Panc1 (cell line): ENCODE measurements around the gene NBEAL2. TPM values are rescaled to one million over a fixed set of nuclear protein-coding genes. Genes with fewer than 3 reads are reported as not detected.

Experiments
- ATAC-seq: fragments of 200-7000 bp; cut with Tn5 transposase; 2 replicates; pipeline ENCODE4 v1.9.1; 2020; ENCODE audit warnings: mild to moderate bottlenecking, moderate library complexity
- BruUV-seq: library from RNA; stranded (reverse); fragments of 400-500 nt; replicated peaks from 2 replicates; lab custom pipeline; 2021; lab: Mats Ljungman, UMichigan
- CTCF ChIA-PET: fragments of 300-600 bp; sonication (Branson Sonifier 250); formaldehyde crosslinking; loops from one replicate; lab custom pipeline; 2022; ENCODE audit warnings: antibody characterized with exemption; lab: Charles Lee
- POLR2A ChIA-PET: fragments of 300-600 bp; sonication (Branson Sonifier 250); formaldehyde crosslinking; loops from one replicate; lab custom pipeline; 2022; ENCODE audit warnings: antibody characterized with exemption; lab: Charles Lee
- DNase-seq: peaks from one replicate; pipeline ENCODE4 v3.0.0-alpha.2; 2010; ENCODE audit warnings: low read depth, low spot score
- H3K27ac ChIP-seq: 2 replicates; pipeline ENCODE4 v1.5.1; 2011; ENCODE audit warnings: mild to moderate bottlenecking, low read length, inconsistent platforms
- H3K27me3 ChIP-seq: fragments of 200-500 bp; sonication (Bioruptor generic); 2 replicates; pipeline ENCODE4 v1.6.0; 2014; ENCODE audit warnings: low read length, inconsistent platforms; ENCODE audit not compliant: control insufficient read depth, insufficient read depth
- H3K36me3 ChIP-seq: fragments of 200-500 bp; sonication (Bioruptor generic); 2 replicates; pipeline ENCODE4 v1.5.1; 2014; ENCODE audit warnings: inconsistent platforms, mild to moderate bottlenecking, low read length, moderate library complexity; ENCODE audit not compliant: control insufficient read depth, insufficient read depth
- H3K4me1 ChIP-seq: 2 replicates; pipeline ENCODE4 v1.5.1; 2011; ENCODE audit warnings: inconsistent platforms, mild to moderate bottlenecking, low read length, moderate library complexity; ENCODE audit not compliant: control insufficient read depth, insufficient read depth
- H3K4me3 ChIP-seq, 2 experiments: 2 replicates each; pipeline ENCODE4 v1.5.1; 2011 to 2012; ENCODE audit warnings: low read depth in 2 of 2, low read length in 2 of 2, mild to moderate bottlenecking in 2 of 2, inconsistent platforms in 1 of 2, moderate library complexity in 1 of 2
- H3K9me3 ChIP-seq: fragments of 200-500 bp; sonication (Bioruptor generic); 2 replicates; pipeline ENCODE4 v1.5.1; 2014; ENCODE audit warnings: low read depth, mild to moderate bottlenecking, inconsistent platforms, low read length, moderate library complexity; ENCODE audit not compliant: control insufficient read depth, insufficient read depth
- POLR2AphosphoS5 ChIP-seq: IDR thresholded peaks from 2 replicates; pipeline ENCODE4 v1.6.1; 2012; ENCODE audit warnings: mild to moderate bottlenecking, low read depth, low read length, moderate library complexity
- REST ChIP-seq, 2 experiments: IDR thresholded peaks; 2 replicates each; pipeline ENCODE4 v1.6.1; 2011 to 2012; ENCODE audit warnings: low read depth in 2 of 2, control low read depth in 1 of 2, low read length in 1 of 2, mild to moderate bottlenecking in 1 of 2, moderate library complexity in 1 of 2; ENCODE audit not compliant: insufficient read depth in 1 of 2
- SIN3A ChIP-seq: IDR thresholded peaks from 2 replicates; pipeline ENCODE4 v1.6.1; 2012; ENCODE audit warnings: low read depth, mild to moderate bottlenecking, low read length, moderate library complexity, borderline replicate concordance; ENCODE audit not compliant: insufficient read depth
- TCF7L2 ChIP-seq: IDR thresholded peaks from 2 replicates; pipeline ENCODE4 v1.6.1; 2011; ENCODE audit warnings: mild to moderate bottlenecking, low read depth, low read length, inconsistent platforms
- in situ Hi-C: cut with HindIII; loops from 2 replicates; pipeline ENCODE4 v1.10.0; 2016; ENCODE audit warnings: low sequenced_read_pairs, low pct_unique_long_range_greater_than_20kb
- intact Hi-C: fragments of 100-400 bp; cut with micrococcal nuclease; formaldehyde crosslinking; loops from one replicate; pipeline ENCODE4 v1.10.0; 2022; ENCODE audit not compliant: unreplicated experiment
- total RNA-seq: library from RNA; stranded (reverse); gene quantifications from one replicate; pipeline ENCODE4 v1.2.1, GENCODE V29; 2021; ENCODE audit not compliant: unreplicated experiment
- TF ChIP-seq, protein P1 (sequence below): fragments of 450-650 bp; IDR thresholded peaks from 2 replicates; pipeline ENCODE4 v1.5.1; 2017; ENCODE audit warnings: mild to moderate bottlenecking

NBEAL2 gene
- total RNA-seq, 1 experiment from 2014 or later, result 38.8 TPM

DNA sequence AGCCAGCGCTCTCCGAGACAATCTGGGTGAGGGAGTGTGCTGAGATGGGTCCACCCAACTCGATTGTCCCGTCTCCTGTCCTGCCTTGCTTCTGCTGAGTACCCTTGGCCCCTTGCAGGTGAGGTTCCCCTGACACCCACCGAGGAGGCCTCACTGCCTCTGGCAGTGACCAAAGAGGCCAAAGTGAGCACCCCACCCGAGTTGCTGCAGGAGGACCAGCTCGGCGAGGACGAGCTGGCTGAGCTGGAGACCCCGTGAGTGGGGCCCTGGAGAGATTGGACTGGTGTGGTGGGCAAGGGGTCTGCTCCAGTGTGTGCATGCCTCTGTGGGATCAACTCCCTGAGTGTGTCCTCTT is 23.6 kb downstream of the NBEAL2 start:
- no peak for DNase-seq
- ChIA-PET CTCF (no interaction called here), POLR2A (no interaction called here)
- ATAC-seq, result no peak
- BruUV-seq, result no TSS peak
- no peaks in the 10 kb centered on the region for H3K9me3 ChIP-seq
- TF ChIP-seq POLR2AphosphoS5 (no peak), SIN3A (no peak)
- no peak overlapping the region for H3K4me3 ChIP-seq
- H3K36me3 ChIP-seq, result 0 out of 2 replicates have a peak, but pooled peaks cover 2% of the 10 kb centered on the region
- no peaks in the 10 kb centered on the region for H3K27me3 ChIP-seq
- H3K27ac ChIP-seq, result no peak overlapping the region
- intact Hi-C loops, result no loop called here
- in situ Hi-C loops, result no loop called here
- no peaks in the 10 kb centered on the region for H3K4me1 ChIP-seq

DNA sequence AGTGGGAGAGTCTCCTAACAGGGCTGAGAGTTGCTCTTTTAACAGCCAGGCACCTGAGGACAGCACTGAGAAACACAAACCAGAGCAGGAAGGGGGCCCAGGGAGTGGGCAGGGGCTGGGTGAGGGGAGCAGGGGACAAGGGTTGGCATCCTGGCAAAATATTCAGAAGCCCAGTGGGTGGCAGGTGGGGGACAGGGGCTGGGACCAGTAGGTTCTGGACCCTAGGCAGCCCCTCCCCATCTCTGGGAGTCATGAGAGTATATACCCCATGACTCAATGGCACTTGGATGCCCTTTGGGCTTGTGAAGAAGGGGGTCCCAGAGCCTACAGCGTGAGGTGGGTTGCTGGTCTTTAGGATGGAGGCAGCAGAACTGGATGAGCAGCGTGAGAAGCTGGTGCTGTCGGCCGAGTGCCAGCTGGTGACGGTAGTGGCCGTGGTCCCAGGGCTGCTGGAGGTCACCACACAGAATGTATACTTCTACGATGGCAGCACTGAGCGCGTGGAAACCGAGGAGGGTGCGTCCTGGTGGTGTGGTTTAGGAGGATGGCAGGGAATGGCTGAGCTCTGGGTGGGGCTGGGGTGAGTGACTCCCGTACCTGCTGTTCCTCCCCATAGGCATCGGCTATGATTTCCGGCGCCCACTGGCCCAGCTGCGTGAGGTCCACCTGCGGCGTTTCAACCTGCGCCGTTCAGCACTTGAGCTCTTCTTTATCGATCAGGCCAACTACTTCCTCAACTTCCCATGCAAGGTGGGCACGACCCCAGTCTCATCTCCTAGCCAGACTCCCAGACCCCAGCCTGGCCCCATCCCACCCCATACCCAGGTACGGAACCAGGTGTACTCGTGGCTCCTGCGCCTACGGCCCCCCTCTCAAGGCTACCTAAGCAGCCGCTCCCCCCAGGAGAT is 24.2 kb downstream of the NBEAL2 start:
- Histone ChIP-seq H3K27me3 (no peaks in the 10 kb centered on the region), H3K9me3 (no peaks in the 10 kb centered on the region), H3K27ac (no peak overlapping the region), H3K4me1 (no peaks in the 10 kb centered on the region), H3K36me3 (0 out of 2 replicates have a peak, but pooled peaks cover 2% of the 10 kb centered on the region), H3K4me3 (no peak overlapping the region)
- DNase-seq (no peak), ATAC-seq (no peak)
- POLR2A ChIA-PET, result no interaction called here
- intact Hi-C loops, result no loop called here
- CTCF ChIA-PET, result no interaction called here
- in situ Hi-C loops, result no loop called here
- BruUV-seq, result no TSS peak
- no peak for TF ChIP-seq REST (IDR thresholded peaks at IDR 0.05; ENCODE audit: insufficient read depth in 1 of 2, low read depth in 2 of 2, low read length in 1 of 2)
- TF ChIP-seq TCF7L2, result no peak
- TF ChIP-seq SIN3A, result no peak
- no peak for TF ChIP-seq POLR2AphosphoS5
- TF ChIP-seq, protein P1, sequence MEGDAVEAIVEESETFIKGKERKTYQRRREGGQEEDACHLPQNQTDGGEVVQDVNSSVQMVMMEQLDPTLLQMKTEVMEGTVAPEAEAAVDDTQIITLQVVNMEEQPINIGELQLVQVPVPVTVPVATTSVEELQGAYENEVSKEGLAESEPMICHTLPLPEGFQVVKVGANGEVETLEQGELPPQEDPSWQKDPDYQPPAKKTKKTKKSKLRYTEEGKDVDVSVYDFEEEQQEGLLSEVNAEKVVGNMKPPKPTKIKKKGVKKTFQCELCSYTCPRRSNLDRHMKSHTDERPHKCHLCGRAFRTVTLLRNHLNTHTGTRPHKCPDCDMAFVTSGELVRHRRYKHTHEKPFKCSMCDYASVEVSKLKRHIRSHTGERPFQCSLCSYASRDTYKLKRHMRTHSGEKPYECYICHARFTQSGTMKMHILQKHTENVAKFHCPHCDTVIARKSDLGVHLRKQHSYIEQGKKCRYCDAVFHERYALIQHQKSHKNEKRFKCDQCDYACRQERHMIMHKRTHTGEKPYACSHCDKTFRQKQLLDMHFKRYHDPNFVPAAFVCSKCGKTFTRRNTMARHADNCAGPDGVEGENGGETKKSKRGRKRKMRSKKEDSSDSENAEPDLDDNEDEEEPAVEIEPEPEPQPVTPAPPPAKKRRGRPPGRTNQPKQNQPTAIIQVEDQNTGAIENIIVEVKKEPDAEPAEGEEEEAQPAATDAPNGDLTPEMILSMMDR, result no peak
